GM10266 (cell line): ENCODE results near the gene ROR2.

Experiments
- DNase-seq: peaks from one replicate; pipeline ENCODE4 v3.0.0; 2012; ENCODE audit errors: extremely low spot score
- CTCF ChIP-seq: IDR thresholded peaks from 2 replicates; pipeline ENCODE4 v1.5.1; 2012; ENCODE audit warnings: mild to moderate bottlenecking, low read depth; ENCODE audit not compliant: control insufficient read depth, insufficient read depth; ENCODE audit errors: missing control alignments

The ROR2 gene

DNA sequence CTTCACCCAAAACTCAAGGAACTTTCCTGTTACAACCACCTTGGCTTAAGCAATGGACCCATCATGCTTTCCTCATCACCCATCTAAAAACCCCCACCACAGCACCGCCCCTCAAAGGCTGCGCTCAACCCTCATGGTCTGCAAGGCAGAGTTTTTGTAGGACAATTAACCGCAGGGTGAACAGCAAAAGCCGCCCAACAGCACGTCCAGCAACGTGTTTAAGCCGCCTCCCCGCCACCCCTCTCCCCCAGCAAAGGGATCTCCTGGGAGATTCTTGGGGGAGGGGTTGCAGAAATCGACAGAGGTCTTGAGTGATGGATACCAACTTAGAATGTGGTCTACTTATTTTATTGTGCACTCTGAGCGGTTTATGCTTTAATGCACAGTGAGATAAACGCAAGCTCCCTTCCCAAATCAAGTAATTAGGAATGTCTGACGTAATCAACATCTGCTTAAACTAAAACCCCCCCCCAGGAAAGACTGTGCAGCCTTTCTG lies 1.9 kb downstream of the ROR2 start:
- TF ChIP-seq CTCF, result no peak
- DNase-seq, result no peak

DNA sequence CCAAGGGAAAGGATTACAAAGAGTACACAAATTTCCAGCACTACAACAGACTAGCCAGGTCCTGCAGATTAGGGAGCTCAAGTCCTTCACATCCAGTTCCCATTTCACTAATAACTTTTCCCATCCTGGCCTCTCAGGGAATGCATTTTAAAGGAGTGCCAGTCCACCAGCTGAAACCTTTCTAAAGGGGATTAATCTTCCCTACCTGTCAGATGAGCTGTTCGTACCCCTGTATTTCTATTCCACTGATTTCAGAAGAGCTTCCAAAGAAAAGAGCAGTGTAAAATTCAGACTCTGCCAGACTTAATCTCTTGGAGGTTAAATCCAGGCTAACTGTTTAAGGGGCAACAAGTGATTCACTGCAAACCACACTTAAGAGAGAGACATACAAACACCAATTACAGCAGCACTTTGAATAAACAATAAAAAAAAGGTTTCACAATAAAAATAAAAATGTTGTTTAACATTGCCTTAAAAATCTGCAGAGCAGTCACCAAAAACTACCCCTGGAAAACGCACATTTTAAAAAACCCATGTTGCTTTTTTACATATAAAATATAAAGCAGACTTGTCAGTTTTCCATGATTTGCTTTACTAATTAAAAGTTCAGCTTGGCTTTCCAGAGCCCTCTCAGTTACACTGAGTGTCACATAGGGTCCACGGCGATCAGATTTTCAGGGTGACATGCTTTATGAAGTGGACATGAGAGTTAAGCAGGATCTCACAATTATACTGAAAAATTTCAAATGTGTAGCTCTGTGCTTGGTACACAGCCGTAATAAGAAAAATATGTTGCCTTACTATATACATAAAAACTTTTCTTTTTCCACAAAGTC lies 3.2 kb downstream of the ROR2 start:
- DNase-seq, result no peak
- TF ChIP-seq CTCF, result no peak

DNA sequence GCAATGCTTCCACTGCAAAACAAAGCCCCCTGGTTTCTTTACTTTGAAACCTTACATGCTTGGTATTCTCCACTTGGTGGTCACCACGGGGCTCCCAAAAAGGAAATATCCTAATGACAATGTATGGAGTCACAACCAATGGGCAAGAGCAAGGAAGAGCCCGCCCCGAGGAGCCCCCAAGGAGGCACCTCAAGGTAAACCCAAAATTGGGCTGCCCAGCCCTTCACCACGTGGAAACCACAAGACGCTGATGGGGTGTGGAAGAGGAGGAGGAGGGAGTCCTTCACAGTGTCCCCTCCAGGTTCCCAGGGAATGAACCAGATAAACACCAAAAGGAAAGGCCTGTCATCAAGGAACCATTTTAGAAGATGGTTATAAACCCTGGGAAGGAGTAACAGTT lies 3.8 kb downstream of the ROR2 start:
- no peak for DNase-seq
- TF ChIP-seq CTCF, result no peak

GRCh38 chr9:91945277-91946085 lies 4.5 kb downstream of the ROR2 start:
- no peak for DNase-seq
- no peak for TF ChIP-seq CTCF

DNA sequence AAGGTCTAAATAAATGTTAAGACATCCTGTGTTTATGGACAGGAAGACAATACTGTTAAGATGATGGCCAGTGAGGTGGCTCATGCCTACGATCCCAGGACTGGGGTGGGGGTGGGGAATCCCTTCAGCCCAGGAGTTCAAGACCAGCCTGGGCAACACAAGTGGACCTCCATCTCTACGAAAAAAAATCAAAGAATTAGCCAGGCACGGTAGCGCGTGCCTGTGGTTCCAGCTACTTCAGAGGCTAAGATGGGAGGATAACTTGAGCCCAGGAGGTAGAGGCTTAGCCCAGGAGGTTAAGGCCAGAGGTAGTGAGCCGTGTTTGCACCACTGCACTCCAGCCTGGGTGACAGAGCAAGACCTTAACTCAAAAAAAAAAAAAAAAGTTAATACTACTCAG lies 5.3 kb downstream of the ROR2 start:
- no peak for TF ChIP-seq CTCF
- DNase-seq, result no peak

- TF ChIP-seq CTCF, result no peak
- DNase-seq, result no peak
These were observed 6.3 kb downstream of the ROR2 start for GRCh38 chr9:91943478-91944470.
